CD14-positive monocyte (primary cell): Measurements from ENCODE around the gene EPHB2. TPM values are rescaled to one million over a fixed set of nuclear protein-coding genes. Genes with fewer than 3 reads are reported as not detected.

Experiments
- DNase-seq, 3 donors: peaks; one replicate each; pipeline ENCODE4 v3.0.0-alpha.2; 2011 to 2022
- H2AFZ ChIP-seq: 2 replicates; pipeline ENCODE4 v1.6.0; 2012; ENCODE audit warnings: mild to moderate bottlenecking, low read depth, low read length, inconsistent platforms; ENCODE audit not compliant: insufficient read depth, poor library complexity, severe bottlenecking
- H3K27ac ChIP-seq, 2 donors: 1 replicate in 1 of 2; 2 replicates in 1 of 2; pipeline ENCODE4 v1.5.1; 2012 to 2013; ENCODE audit warnings: low read length in 2 of 2, control low read depth in 1 of 2, inconsistent platforms in 1 of 2, low read depth in 1 of 2, mild to moderate bottlenecking in 1 of 2
- H3K27me3 ChIP-seq, 2 donors: one replicate each; pipeline versions ENCODE4 v1.6.0 to v1.6.1; 2011 to 2013; ENCODE audit warnings: low read length in 2 of 2; ENCODE audit not compliant: control insufficient read depth in 2 of 2, insufficient read depth in 2 of 2
- H3K36me3 ChIP-seq, 2 donors: replicated peaks in 1 of 2; 1 replicate in 1 of 2; 2 replicates in 1 of 2; pipeline versions ENCODE4 v1.5.1 to v1.6.1; 2012 to 2013; ENCODE audit warnings: low read length in 2 of 2, control low read depth in 1 of 2, inconsistent platforms in 1 of 2, mild to moderate bottlenecking in 1 of 2; ENCODE audit not compliant: insufficient read depth in 2 of 2, control insufficient read depth in 1 of 2
- H3K4me1 ChIP-seq, 2 donors: 1 replicate in 1 of 2; 2 replicates in 1 of 2; pipeline versions ENCODE4 v1.5.1 to v1.6.1; 2012 to 2013; ENCODE audit warnings: low read length in 2 of 2, control low read depth in 1 of 2, inconsistent platforms in 1 of 2, mild to moderate bottlenecking in 1 of 2, moderate library complexity in 1 of 2; ENCODE audit not compliant: insufficient read depth in 2 of 2, control insufficient read depth in 1 of 2
- H3K4me2 ChIP-seq: replicated peaks from 2 replicates; pipeline ENCODE3; 2012; ENCODE audit warnings: low read length, moderate library complexity, mild to moderate bottlenecking; ENCODE audit not compliant: poor library complexity, severe bottlenecking; ENCODE audit errors: extremely low read depth
- H3K4me3 ChIP-seq, 3 experiments: fragments of 200-600 bp in 1 of 3; sonication (generic) in 1 of 3; replicated peaks in 1 of 3; 1 replicate in 2 of 3; 2 replicates in 1 of 3; pipeline ENCODE4 v1.5.1; 2011 to 2013; ENCODE audit warnings: low read length in 3 of 3, mild to moderate bottlenecking in 3 of 3, control low read depth in 2 of 3, low read depth in 2 of 3, inconsistent platforms in 1 of 3, moderate library complexity in 1 of 3
- H3K79me2 ChIP-seq: 2 replicates; pipeline ENCODE4 v1.6.0; 2012; ENCODE audit warnings: mild to moderate bottlenecking, control low read depth, inconsistent platforms, low read length, moderate library complexity; ENCODE audit not compliant: insufficient read depth
- H3K9ac ChIP-seq: 2 replicates; pipeline ENCODE4 v1.6.0; 2017; ENCODE audit warnings: low read length, mild to moderate bottlenecking; ENCODE audit not compliant: insufficient read depth, poor library complexity, severe bottlenecking
- H3K9me3 ChIP-seq, 2 donors: replicated peaks in 1 of 2; 1 replicate in 1 of 2; 2 replicates in 1 of 2; pipeline versions ENCODE4 v1.5.1 to v1.6.1; 2012 to 2013; ENCODE audit warnings: low read length in 2 of 2, control low read depth in 1 of 2; ENCODE audit not compliant: control insufficient read depth in 1 of 2, insufficient read depth in 1 of 2
- H4K20me1 ChIP-seq: 2 replicates; pipeline ENCODE4 v1.6.0; 2012; ENCODE audit warnings: mild to moderate bottlenecking, low read length, control low read depth, moderate library complexity; ENCODE audit not compliant: insufficient read depth
- H3K27ac Mint-ChIP-seq, 7 donors: one replicate each; pipeline ENCODE4 v1.8.0; 2020; ENCODE audit warnings: mild to moderate bottlenecking in 7 of 7, mixed read lengths in 7 of 7, moderate library complexity in 6 of 7, inconsistent platforms in 2 of 7
- H3K27me3 Mint-ChIP-seq, 3 donors: one replicate each; pipeline ENCODE4 v1.8.0; 2021 to 2022; ENCODE audit warnings: low read depth in 3 of 3, mild to moderate bottlenecking in 3 of 3, mixed read lengths in 3 of 3, moderate library complexity in 3 of 3, inconsistent platforms in 1 of 3
- H3K36me3 Mint-ChIP-seq, 2 donors: one replicate each; pipeline ENCODE4 v1.8.0; 2020; ENCODE audit warnings: mixed read lengths in 2 of 2, inconsistent platforms in 1 of 2, mild to moderate bottlenecking in 1 of 2
- H3K4me1 Mint-ChIP-seq: one replicate; pipeline ENCODE4 v1.8.0; 2020; ENCODE audit warnings: mild to moderate bottlenecking, mixed read lengths
- H3K4me3 Mint-ChIP-seq, 2 donors: one replicate each; pipeline ENCODE4 v1.8.0; 2020; ENCODE audit warnings: mild to moderate bottlenecking in 2 of 2, mixed read lengths in 2 of 2, moderate library complexity in 1 of 2
- H3K9me3 Mint-ChIP-seq, 7 donors: one replicate each; pipeline ENCODE4 v1.8.0; 2020 to 2022; ENCODE audit warnings: mixed read lengths in 7 of 7, mild to moderate bottlenecking in 6 of 7, moderate library complexity in 6 of 7, inconsistent platforms in 2 of 7
- CTCF ChIP-seq: fragments of 200-600 bp; IDR thresholded peaks from one replicate; pipeline ENCODE4 v1.8.0; 2022; ENCODE audit warnings: antibody characterized with exemption, mild to moderate bottlenecking
- WGBS: methylation state at CpG from one replicate; pipeline ENCODE4 v1.1.5; 2013; ENCODE audit warnings: missing lambda C conversion rate; ENCODE audit not compliant: insufficient coverage; 5-methylcytosine and 5-hydroxymethylcytosine counted together
- intact Hi-C, 2 donors: fragments of 100-400 bp; cut with micrococcal nuclease; formaldehyde crosslinking; loops; one replicate each; pipeline versions ENCODE4 v1.15.0 to v1.15.1; 2023
- polyA plus RNA-seq, 3 donors: library from polyadenylated mRNA; depleted of rRNA in 1 of 3; unstranded in 2 of 3; stranded (reverse) in 1 of 3; fragments of 300-500 nt in 2 of 3; fragments of >200 nt in 1 of 3; fragmentation: Illumina TruSeq in 2 of 3; gene quantifications; 1 replicate in 2 of 3; 2 replicates in 1 of 3; pipeline ENCODE4 v1.2.3, GENCODE V29; 2012 to 2021

The EPHB2 gene
- polyA plus RNA-seq, 3 donors: 2.9 to 5.6 (median 3.4) TPM

GRCh38 chr1:22908880-22909426 is 198.3 kb downstream of the EPHB2 start:
- Histone ChIP-seq H3K27me3 (no peaks in the 10 kb centered on the region), H3K4me2 (no peak overlapping the region), H3K4me3 (no peak overlapping the region), H3K9ac (no peak overlapping the region), H2AFZ (no peak overlapping the region), H3K79me2 (no peaks in the 10 kb centered on the region), H3K36me3 (no peaks in the 10 kb centered on the region), H3K27ac (no peak overlapping the region), H3K4me1 (no peaks in the 10 kb centered on the region), H4K20me1 (no peaks in the 10 kb centered on the region), H3K9me3 (no peaks in the 10 kb centered on the region)
- no peak for TF ChIP-seq CTCF
- H3K27ac Mint-ChIP-seq: peak overlapping the region in 1 of 7 donors; percentile 38
- 81% methylated on average over 6 of the region's 11 CpGs for WGBS
- intact Hi-C loops: no loop called here
- no peaks in the 10 kb centered on the region for H3K36me3 Mint-ChIP-seq
- no peaks in the 10 kb centered on the region for H3K4me1 Mint-ChIP-seq
- H3K9me3 Mint-ChIP-seq: peaks cover 0 to 1% (median 0%) of the 10 kb centered on the region in 7 donors
- H3K27me3 Mint-ChIP-seq: peaks cover 0 to 5% (median 0%) of the 10 kb centered on the region in 3 donors
- H3K4me3 Mint-ChIP-seq: no peak overlapping the region
- no peak for DNase-seq

- Histone ChIP-seq H3K27ac (no peak overlapping the region), H3K9ac (no peak overlapping the region), H3K4me2 (no peak overlapping the region), H4K20me1 (no peaks in the 10 kb centered on the region), H3K9me3 (no peaks in the 10 kb centered on the region), H3K27me3 (no peaks in the 10 kb centered on the region), H3K79me2 (no peaks in the 10 kb centered on the region), H3K4me3 (no peak overlapping the region), H3K36me3 (no peaks in the 10 kb centered on the region), H3K4me1 (no peaks in the 10 kb centered on the region), H2AFZ (no peak overlapping the region)
- DNase-seq: no peak
- Mint-ChIP-seq H3K36me3 (no peaks in the 10 kb centered on the region), H3K27ac (no peak overlapping the region), H3K9me3 (peaks cover 0 to 1% (median 0%) of the 10 kb centered on the region in 7 donors), H3K27me3 (peaks cover 0 to 3% (median 2%) of the 10 kb centered on the region in 3 donors), H3K4me1 (no peaks in the 10 kb centered on the region), H3K4me3 (no peak overlapping the region)
- TF ChIP-seq CTCF: no peak
- WGBS: 97% methylated on average over 10 of the region's 13 CpGs
- intact Hi-C loops: no loop called here
Measured at GRCh38 chr1:22910286-22910685, 199.6 kb downstream of the EPHB2 start.
